ENCODE results near the gene ADAM12. TPM values are rescaled to one million over a fixed set of nuclear protein-coding genes. Genes with fewer than 3 reads are reported as not detected.

Gene ADAM12
- total and polyA plus RNA-seq, 2 experiments from 2014 or later, result 0.13 to 0.87 TPM

- Mint-ChIP-seq H3K9me3 (no peaks in the 10 kb centered on the region), H3K4me3 (no peak overlapping the region), H3K4me1 (no peaks in the 10 kb centered on the region; the same call in 2 of the 3 replicates), H3K27me3 (ENCODE audit: insufficient read depth, low read depth, poor library complexity) (peaks cover 11% of the 10 kb centered on the region), H3K36me3 (ENCODE audit: low read depth) (no peaks in the 10 kb centered on the region), H3K27ac (no peak overlapping the region)
- Histone ChIP-seq H4K20me1 (replicated peaks; ENCODE audit: insufficient read depth) (no peaks in the 10 kb centered on the region), H3K4me3 (no peak overlapping the region), H3F3A (replicated peaks; ENCODE audit: low read depth) (no peaks in the 10 kb centered on the region), H3K27me3 (ENCODE audit: insufficient read depth) (no peaks in the 10 kb centered on the region), H2AFZ (no peak overlapping the region), H3K4me2 (no peak overlapping the region), H3K79me2 (replicated peaks; ENCODE audit: insufficient read depth) (no peaks in the 10 kb centered on the region), H3K36me3 (ENCODE audit: insufficient read depth) (no peaks in the 10 kb centered on the region), H3K9me2 (ENCODE audit: insufficient read depth) (peaks cover 4% of the 10 kb centered on the region; the same call in 1 of the 2 replicates), H3K4me1 (ENCODE audit: insufficient read depth) (no peaks in the 10 kb centered on the region), H3K27ac (ENCODE audit: low read depth) (no peak overlapping the region)
- peak; percentile 20 for DNase-seq (ENCODE audit: low spot score)
- ATAC-seq, result peak; percentile 34; the same call in 2 of the 3 replicates
- TF ChIP-seq ETS1 (IDR thresholded peaks at IDR 0.05) (no peak), CREB1 (CRISPR knock-in tag; IDR thresholded peaks at IDR 0.05; ENCODE audit: low read depth) (no peak), CTCF (conservative IDR thresholded peaks at IDR 0.05; ENCODE audit: low read depth in 2 of 2) (no peak), EZH2phosphoT487 (IDR thresholded peaks at IDR 0.05; ENCODE audit: unreplicated experiment) (no peak), ZNF462 (CRISPR knock-in tag; IDR thresholded peaks at IDR 0.05) (no peak), JUNB (IDR thresholded peaks at IDR 0.05; ENCODE audit: unreplicated experiment) (no peak)
Measured at GRCh38 chr10:126087796-126088505, 300.3 kb downstream of the ADAM12 start.
